ENCODE measurements around the gene MLKL. TPM values are rescaled to one million over a fixed set of nuclear protein-coding genes. Genes with fewer than 3 reads are reported as not detected.
"Not testable (repeated sequence)": the region's sequence is repeated elsewhere in the genome, so short reads cannot be mapped to it uniquely, and the experiment has no call there.

The MLKL gene
- total RNA-seq, 2 experiments from 2014 or later, result 36.7 to 42.0 TPM

DNA sequence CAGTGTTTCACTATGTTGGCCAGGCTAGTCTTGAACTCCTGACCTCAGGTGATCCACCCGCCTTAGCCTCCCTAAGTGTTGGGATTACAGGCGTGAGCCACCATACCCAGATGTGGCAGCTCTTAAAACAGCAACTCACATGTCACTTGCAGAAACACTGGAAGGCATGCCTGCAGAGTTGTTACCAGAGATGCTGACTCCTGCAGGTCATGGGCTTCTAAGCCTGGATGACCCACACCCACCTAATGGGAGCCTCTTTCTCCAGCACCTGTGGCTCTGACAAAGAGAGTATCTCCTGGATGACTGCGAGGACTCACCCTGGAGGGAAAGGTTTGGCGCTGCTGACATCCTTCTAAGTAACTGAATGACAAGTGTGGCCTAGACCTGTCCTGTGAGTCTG, 22.8 kb downstream of the MLKL start:
- no peak overlapping the region for H3K27ac Mint-ChIP-seq
- ChIA-PET POLR2A (no interaction called here), CTCF (interaction anchor here (0.6 kb wide), 2 partner anchors 8 to 81 kb away, joined by 3 read pairs; no protein-coding TSS in a partner anchor)
- no peak for DNase-seq
- H3K4me3 Mint-ChIP-seq, result no peak overlapping the region
- peaks cover 44% of the 10 kb centered on the region for H3K36me3 Mint-ChIP-seq (ENCODE audit: low read depth)
- H3K9me3 Mint-ChIP-seq, result no peaks in the 10 kb centered on the region
- no peaks in the 10 kb centered on the region for H3K27me3 Mint-ChIP-seq
- H3K4me1 Mint-ChIP-seq, result no peaks in the 10 kb centered on the region

DNA sequence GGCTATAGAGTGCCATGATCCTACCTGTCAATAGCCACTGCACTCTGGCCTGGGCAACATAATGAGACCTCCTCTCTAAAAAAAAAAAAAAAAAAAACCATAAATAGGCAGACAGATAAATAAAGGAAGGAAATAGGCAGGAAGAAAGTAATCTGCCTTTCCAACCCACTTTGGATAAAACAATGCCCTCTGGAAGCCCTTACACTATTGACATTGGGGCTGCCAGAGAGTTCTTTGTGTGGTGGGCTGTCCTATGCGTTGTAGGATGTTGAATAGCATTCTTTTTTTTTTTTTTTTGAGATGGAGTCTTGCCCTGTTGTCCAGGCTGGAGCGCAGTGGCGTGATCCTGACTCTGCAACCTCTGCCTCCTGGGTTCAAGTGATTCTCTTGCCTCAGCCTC, 26.8 kb downstream of the MLKL start:
- no peaks in the 10 kb centered on the region for H3K27me3 Mint-ChIP-seq
- no peak overlapping the region for H3K27ac Mint-ChIP-seq
- H3K36me3 Mint-ChIP-seq (ENCODE audit: low read depth), result peaks cover 45% of the 10 kb centered on the region
- ChIA-PET POLR2A (no interaction called here), CTCF (interaction anchor here (0.6 kb wide), 1 partner anchor 22 kb away, joined by 4 read pairs; no protein-coding TSS in a partner anchor)
- H3K4me3 Mint-ChIP-seq, result no peak overlapping the region
- no peaks in the 10 kb centered on the region for H3K4me1 Mint-ChIP-seq
- no peaks in the 10 kb centered on the region for H3K9me3 Mint-ChIP-seq
- no peak for DNase-seq

DNA sequence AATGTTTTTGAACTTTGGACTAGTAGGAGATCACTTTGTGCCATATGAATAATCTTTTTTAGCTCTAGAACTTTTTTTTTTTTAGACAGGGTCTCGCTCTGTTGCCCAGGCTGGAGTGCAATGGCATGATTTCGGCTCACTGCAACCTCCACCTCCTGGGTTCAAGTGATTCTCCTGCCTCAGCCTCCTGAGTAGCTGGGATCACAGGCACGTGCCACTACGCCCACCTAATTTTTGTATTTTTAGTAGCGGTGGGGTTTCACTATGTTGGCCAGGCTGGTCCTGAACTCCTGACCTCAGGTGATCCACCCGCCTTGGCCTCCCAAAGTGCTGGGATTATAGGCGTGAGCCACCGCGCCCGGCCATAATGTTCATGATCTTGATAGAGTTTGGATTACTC, 31.8 kb downstream of the MLKL start:
- ChIA-PET CTCF (interaction anchor here (0.5 kb wide), 1 partner anchor 283 kb away, joined by 4 read pairs; no protein-coding TSS in a partner anchor), POLR2A (interaction anchor here (0.5 kb wide), 1 partner anchor 194 kb away, joined by 3 read pairs; no protein-coding TSS in a partner anchor)
- H3K9me3 Mint-ChIP-seq, result peaks cover 10% of the 10 kb centered on the region
- not testable (repeated sequence) for H3K27ac Mint-ChIP-seq, H3K27me3 Mint-ChIP-seq, H3K4me3 Mint-ChIP-seq, DNase-seq
- peaks cover 53% of the 10 kb centered on the region for H3K36me3 Mint-ChIP-seq (ENCODE audit: low read depth)
- H3K4me1 Mint-ChIP-seq, result peaks cover 28% of the 10 kb centered on the region

DNA sequence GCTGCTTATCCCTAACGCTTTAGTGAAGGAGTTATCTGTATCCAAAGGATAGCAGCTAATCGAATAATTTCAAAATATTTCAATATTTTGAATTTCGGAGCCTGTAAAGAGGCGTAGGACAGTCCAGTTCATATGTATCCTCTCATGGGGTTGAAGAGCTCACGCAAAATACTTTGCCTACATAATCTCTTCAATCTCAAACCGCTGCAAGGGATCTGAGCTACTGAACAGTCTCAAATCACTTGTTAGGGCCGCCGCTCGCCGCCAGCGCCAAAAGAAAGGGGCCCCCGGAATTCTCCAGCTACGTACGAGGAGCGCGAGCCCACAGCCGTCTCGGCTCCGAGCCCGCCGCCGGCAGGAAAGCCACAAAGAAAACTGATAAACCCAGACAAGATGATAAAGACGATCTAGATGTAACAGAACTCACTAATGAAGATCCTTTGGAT, 33.4 kb downstream of the MLKL start:
- CTCF ChIA-PET, result interaction anchor here (0.6 to 2.1 kb wide), 9 partner anchors 13 to 910 kb away, joined by 3 to 9 read pairs (median 4); partner anchors contain the start of gene MLKL
- Mint-ChIP-seq H3K4me1 (peaks cover 42% of the 10 kb centered on the region), H3K9me3 (peaks cover 10% of the 10 kb centered on the region), H3K36me3 (ENCODE audit: low read depth) (peaks cover 56% of the 10 kb centered on the region), H3K27me3 (no peaks in the 10 kb centered on the region), H3K4me3 (peak overlapping the region; percentile 97), H3K27ac (peak overlapping the region; percentile 100)
- POLR2A ChIA-PET, result interaction anchor here (0.5 to 1.6 kb wide), 4 partner anchors 9 to 653 kb away, joined by 3 to 10 read pairs (median 6); partner anchors contain the start of genes GLG1 and MLKL
- peak; percentile 43 for DNase-seq

DNA sequence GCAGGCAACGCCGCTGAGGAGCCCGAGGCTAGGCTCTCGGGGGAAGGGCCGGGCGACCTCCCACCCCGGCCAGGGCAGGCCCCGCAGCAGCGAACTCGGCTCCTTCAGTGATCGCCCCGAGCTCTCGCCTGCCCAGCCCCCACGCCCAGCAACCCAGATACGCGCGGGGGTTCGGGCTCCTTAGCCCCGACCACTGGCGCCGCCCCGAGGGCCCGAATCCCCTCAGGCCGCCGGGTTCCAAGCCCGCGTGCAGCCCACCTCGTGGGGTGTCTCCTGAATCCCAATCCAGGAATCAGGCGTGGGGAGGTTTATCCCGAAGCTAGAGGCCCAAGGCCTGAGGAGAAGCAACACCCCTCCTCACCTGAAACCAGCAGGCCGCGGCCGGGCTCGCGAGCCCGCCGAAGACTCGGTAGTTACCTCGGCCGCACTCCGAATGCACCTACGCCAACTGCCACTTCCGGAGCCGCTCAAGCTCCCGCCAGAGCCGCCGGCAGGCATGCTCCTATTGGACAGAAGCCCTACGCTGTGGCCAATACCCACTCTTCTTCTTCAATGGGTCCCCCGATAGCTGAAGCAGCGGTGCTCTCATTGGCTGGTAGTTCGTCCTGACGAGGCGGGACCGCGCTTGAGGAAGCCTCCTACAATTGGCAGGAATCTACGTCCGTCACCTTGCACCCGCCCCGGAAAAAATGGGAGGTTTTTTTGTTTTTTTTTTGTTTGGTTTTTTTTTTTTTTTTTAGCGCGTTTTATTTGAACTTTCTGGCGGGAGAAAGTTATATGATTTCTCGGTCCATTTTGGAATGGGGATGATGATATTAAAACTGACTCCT, 34.0 kb downstream of the MLKL start, which contains the start of gene RFWD3:
Gene RFWD3 (minus strand): TSS at position 453 of the 830 bp plus-strand sequence. CDS start 5,428 bp downstream, outside the sequence.
- ChIA-PET POLR2A (interaction anchor here (0.6 to 1.6 kb wide), 4 partner anchors 29 to 653 kb away, joined by 3 to 10 read pairs (median 6); partner anchors contain the start of genes GLG1 and MLKL), CTCF (interaction anchor here (0.5 to 2.1 kb wide), 9 partner anchors 14 to 911 kb away, joined by 3 to 9 read pairs (median 4); partner anchors contain the start of gene MLKL)
- peaks cover 10% of the 10 kb centered on the region for H3K9me3 Mint-ChIP-seq
- H3K36me3 Mint-ChIP-seq (ENCODE audit: low read depth), result peaks cover 55% of the 10 kb centered on the region
- H3K27me3 Mint-ChIP-seq, result no peaks in the 10 kb centered on the region
- H3K4me1 Mint-ChIP-seq, result peaks cover 48% of the 10 kb centered on the region
- peak; percentile 98 for DNase-seq
- H3K4me3 Mint-ChIP-seq, result peak within 1 kb of the TSS; percentile 97
- H3K27ac Mint-ChIP-seq, result peak within 1 kb of the TSS; percentile 100

DNA sequence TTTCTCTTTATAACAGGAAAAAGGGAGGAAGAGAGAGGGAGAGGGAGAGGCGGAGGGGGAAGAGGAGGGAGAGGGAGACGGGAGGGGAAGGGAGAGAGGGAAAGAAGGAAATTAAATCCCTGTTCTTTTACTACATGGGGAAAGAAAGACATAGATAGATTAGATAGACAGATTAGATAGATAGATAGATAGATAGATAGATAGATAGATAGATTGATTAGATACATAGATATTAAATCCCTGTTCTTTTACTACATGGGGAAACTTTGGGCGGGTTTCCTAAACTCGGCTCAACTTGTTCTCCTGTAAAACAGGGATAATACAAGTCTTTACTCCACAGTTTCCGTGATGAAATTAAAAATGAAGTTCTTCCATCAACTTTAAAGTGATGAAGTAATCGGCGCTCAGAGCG, 34.6 kb downstream of the MLKL start:
- H3K27ac Mint-ChIP-seq, result peak overlapping the region; percentile 100
- ChIA-PET CTCF (interaction anchor here (2.1 kb wide), 1 partner anchor 30 kb away, joined by 9 read pairs; no protein-coding TSS in a partner anchor), POLR2A (interaction anchor here (1.0 kb wide), 1 partner anchor 30 kb away, joined by 3 read pairs; no protein-coding TSS in a partner anchor)
- no peak for DNase-seq
- H3K4me1 Mint-ChIP-seq, result peaks cover 54% of the 10 kb centered on the region
- H3K27me3 Mint-ChIP-seq, result no peaks in the 10 kb centered on the region
- peaks cover 57% of the 10 kb centered on the region for H3K36me3 Mint-ChIP-seq (ENCODE audit: low read depth)
- H3K9me3 Mint-ChIP-seq, result peaks cover 10% of the 10 kb centered on the region
- H3K4me3 Mint-ChIP-seq, result peak overlapping the region; percentile 97

DNA sequence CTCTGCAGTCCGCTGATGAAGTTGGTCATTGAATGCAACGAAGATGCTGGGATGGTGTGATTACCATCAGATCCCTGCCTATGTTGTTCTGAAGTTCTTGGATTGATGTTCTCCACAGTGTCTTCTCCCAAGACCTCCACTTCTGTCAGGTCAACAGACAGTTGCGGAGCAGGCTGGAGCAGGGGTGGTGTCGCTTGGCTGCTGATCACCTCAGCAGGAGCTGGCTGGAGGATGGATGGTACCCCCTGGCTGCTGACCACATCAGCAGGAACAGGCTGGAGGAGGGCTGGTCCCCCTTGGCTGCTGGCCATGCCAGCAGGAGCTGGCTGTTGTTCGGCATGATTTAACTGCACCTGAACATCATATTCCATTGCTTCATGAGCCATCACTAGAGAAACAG, 39.6 kb downstream of the MLKL start:
- ChIA-PET CTCF (interaction anchor here (1.0 to 1.6 kb wide), 2 partner anchors 10 to 34 kb away, joined by 3 read pairs; no protein-coding TSS in a partner anchor), POLR2A (interaction anchor here (0.7 kb wide), 1 partner anchor 28 kb away, joined by 3 read pairs; no protein-coding TSS in a partner anchor)
- DNase-seq, result no peak
- peak overlapping the region; percentile 14 for H3K27ac Mint-ChIP-seq
- peaks cover 84% of the 10 kb centered on the region for H3K36me3 Mint-ChIP-seq (ENCODE audit: low read depth)
- no peaks in the 10 kb centered on the region for H3K9me3 Mint-ChIP-seq
- peaks cover 80% of the 10 kb centered on the region for H3K4me1 Mint-ChIP-seq
- no peak overlapping the region for H3K4me3 Mint-ChIP-seq
- H3K27me3 Mint-ChIP-seq, result no peaks in the 10 kb centered on the region

DNA sequence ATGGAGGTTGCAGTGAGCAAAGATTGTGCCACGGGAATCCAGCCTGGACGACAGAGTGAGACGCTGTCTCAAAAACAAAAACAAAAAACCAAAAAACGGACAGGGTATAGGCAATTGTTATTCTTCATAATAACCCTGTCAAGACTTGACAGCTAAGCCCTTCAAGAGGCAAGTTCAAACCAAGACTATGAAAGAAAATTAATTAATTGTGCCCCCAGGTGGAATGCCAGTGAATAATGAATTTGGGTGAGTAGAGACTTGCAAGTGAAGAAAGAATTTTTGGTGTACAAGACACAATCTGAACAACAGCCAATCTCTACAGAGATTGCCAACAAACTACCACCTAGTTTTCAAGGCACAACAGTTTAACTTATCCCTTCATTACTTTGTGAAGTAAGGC, 40.3 kb downstream of the MLKL start:
- CTCF ChIA-PET, result interaction anchor here (1.2 to 1.6 kb wide), 2 partner anchors 9 to 24 kb away, joined by 3 to 4 read pairs; no protein-coding TSS in a partner anchor
- DNase-seq, result no peak
- Mint-ChIP-seq H3K27me3 (no peaks in the 10 kb centered on the region), H3K36me3 (ENCODE audit: low read depth) (peaks cover 86% of the 10 kb centered on the region), H3K27ac (no peak overlapping the region), H3K4me3 (no peak overlapping the region), H3K9me3 (no peaks in the 10 kb centered on the region), H3K4me1 (peaks cover 86% of the 10 kb centered on the region)
- POLR2A ChIA-PET, result no interaction called here

DNA sequence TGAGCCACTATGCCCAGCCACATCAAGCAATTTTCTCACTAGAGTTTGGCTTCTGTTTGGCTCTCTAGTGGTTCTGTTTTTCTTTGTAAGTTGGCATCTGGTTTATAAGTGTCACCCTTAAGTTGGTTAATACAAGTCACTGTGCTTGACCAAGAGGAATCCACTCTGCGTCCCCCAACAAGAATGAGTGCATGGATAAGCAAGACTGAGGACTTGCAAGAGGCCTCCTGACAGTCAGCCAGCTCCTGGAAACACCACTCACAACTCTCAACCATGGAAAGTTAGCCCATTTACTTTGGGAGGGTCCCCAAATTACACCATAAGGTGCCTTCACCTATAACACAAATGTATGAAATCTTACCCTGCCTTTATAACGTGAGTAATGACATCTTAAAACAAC, 41.6 kb downstream of the MLKL start:
- no peaks in the 10 kb centered on the region for H3K27me3 Mint-ChIP-seq
- H3K4me1 Mint-ChIP-seq, result peaks cover 85% of the 10 kb centered on the region
- ChIA-PET CTCF (interaction anchor here (0.7 to 1.2 kb wide), 3 partner anchors 13 to 23 kb away, joined by 3 to 4 read pairs (median 4); no protein-coding TSS in a partner anchor), POLR2A (no interaction called here)
- peaks cover 87% of the 10 kb centered on the region for H3K36me3 Mint-ChIP-seq (ENCODE audit: low read depth)
- H3K9me3 Mint-ChIP-seq, result no peaks in the 10 kb centered on the region
- no peak overlapping the region for H3K4me3 Mint-ChIP-seq
- no peak overlapping the region for H3K27ac Mint-ChIP-seq
- DNase-seq, result no peak

DNA sequence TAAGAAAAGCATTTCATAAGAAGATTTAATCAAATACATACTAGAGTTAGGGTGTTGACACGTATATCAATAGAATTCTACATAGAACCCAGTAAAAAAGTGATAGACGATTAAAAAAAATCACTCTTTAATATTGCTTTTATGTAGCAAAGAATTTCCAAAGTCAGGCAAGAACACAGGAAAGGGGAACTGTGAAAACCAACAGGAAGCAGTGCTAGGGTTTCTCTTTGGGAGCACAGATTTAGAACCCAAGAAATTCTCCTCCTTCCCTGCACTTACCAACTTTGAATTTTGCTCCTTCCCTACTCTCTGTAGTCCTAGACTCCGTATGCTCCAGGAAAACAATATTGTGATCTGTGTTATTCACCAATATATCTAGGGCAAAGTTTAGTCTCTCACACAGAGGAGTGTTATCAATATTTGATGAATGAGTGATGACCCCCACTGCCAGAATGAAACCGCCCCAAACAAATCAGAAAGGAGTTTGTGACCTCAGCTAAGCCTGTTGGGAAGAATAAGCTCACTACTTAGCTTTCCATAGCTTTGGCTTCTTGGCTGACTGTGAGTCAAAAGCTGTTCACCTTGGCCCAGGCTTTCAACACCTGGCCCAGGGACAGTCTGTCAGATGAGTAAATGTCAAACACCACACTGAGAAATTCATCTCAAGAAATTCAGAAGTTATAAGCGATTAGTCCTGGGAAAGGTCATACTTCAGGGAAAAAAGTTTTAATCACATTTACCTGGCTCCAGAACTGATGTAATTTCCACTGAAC, 42.6 kb downstream of the MLKL start:
- POLR2A ChIA-PET, result interaction anchor here (0.6 kb wide), 3 partner anchors 9 to 81 kb away, joined by 3 to 4 read pairs (median 4); no protein-coding TSS in a partner anchor

DNA sequence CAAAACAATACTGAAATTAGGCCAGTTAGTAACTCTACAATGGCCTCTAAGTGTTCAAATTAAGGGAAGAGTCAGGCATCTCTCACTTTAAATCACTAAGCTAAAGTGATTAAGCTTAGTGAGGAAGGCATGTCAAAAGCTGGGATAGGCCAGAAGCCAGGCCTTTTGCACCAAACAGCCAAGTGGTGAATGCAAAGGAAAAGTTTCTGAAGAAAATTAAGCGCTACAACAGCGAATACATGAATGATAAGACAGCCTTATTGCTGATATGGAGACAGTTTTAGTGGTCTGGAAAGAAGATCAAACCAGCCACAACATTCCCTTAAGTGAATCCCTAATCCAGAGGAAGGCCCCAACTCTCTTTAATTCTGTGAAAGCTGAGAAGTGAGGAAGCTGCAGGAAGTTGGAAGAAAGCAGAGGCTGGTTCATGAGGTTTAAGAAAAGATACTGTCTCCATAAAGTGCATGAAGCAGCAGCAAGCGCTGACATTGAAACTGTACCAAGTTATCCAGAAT, 46.1 kb downstream of the MLKL start:
- peaks cover 66% of the 10 kb centered on the region for H3K36me3 Mint-ChIP-seq (ENCODE audit: low read depth)
- no peaks in the 10 kb centered on the region for H3K9me3 Mint-ChIP-seq
- H3K4me3 Mint-ChIP-seq, result no peak overlapping the region
- peaks cover 55% of the 10 kb centered on the region for H3K4me1 Mint-ChIP-seq
- ChIA-PET CTCF (interaction anchor here (0.6 kb wide), 1 partner anchor 48 kb away, joined by 4 read pairs; no protein-coding TSS in a partner anchor), POLR2A (interaction anchor here (0.6 kb wide), 1 partner anchor 15 kb away, joined by 4 read pairs; no protein-coding TSS in a partner anchor)
- DNase-seq, result no peak
- no peaks in the 10 kb centered on the region for H3K27me3 Mint-ChIP-seq
- peak overlapping the region; percentile 50 for H3K27ac Mint-ChIP-seq

More for the DNA sequence above, 42.6 kb downstream of the MLKL start:
- Mint-ChIP-seq H3K27me3 (no peaks in the 10 kb centered on the region), H3K4me3 (no peak overlapping the region), H3K36me3 (ENCODE audit: low read depth) (peaks cover 82% of the 10 kb centered on the region), H3K9me3 (no peaks in the 10 kb centered on the region), H3K27ac (no peak overlapping the region), H3K4me1 (peaks cover 77% of the 10 kb centered on the region)
- CTCF ChIA-PET, result interaction anchor here (0.6 to 0.9 kb wide), 2 partner anchors 12 to 26 kb away, joined by 3 to 4 read pairs; no protein-coding TSS in a partner anchor
- no peak for DNase-seq

DNA sequence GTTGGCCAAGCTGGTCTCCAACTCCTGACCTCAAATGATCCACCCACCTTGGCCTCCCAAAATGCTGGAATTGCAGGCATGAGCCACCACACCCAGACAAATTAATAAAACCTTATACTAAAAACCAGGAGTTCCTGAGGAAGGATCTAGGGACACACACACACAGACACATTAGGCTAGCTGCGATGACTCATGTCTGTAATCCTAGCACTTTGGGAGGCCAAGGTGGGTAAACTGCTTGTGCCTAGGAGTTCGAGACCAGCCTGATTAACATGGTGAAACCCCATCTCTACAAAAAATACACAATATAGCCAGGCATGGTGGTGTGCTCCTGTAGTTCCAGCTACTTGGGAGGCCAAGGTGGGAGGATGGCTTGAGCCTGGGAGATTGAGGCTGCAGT, 47.8 kb downstream of the MLKL start:
- H3K4me3 Mint-ChIP-seq, H3K9me3 Mint-ChIP-seq, DNase-seq, H3K27me3 Mint-ChIP-seq, POLR2A ChIA-PET, H3K27ac Mint-ChIP-seq: not testable (repeated sequence)
- peaks cover 41% of the 10 kb centered on the region for H3K4me1 Mint-ChIP-seq
- CTCF ChIA-PET, result interaction anchor here (0.7 to 2.2 kb wide), 2 partner anchors 11 to 20 kb away, joined by 3 to 7 read pairs; no protein-coding TSS in a partner anchor
- H3K36me3 Mint-ChIP-seq (ENCODE audit: low read depth), result peaks cover 56% of the 10 kb centered on the region
